Activated T-cell treated with anti-CD3 and anti-CD28 coated beads for 4 hours (primary cell): Measurements from ENCODE around the gene SCN3B.
"Not testable (repeated sequence)": the region's sequence is repeated elsewhere in the genome, so short reads cannot be mapped to it uniquely, and the experiment has no call there.

Source experiments
- DNase-seq: peaks from one replicate; pipeline ENCODE4 v3.0.0-alpha.2; 2020

SCN3B gene, protein sequence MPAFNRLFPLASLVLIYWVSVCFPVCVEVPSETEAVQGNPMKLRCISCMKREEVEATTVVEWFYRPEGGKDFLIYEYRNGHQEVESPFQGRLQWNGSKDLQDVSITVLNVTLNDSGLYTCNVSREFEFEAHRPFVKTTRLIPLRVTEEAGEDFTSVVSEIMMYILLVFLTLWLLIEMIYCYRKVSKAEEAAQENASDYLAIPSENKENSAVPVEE

GRCh38 chr11:123654566-123655081 is at the start of gene SCN3B:
SCN3B (minus strand) TSS chr11:123654624; CDS start chr11:123653801, 823 bp downstream.
- DNase-seq, result no peak

GRCh38 chr11:123702696-123703095 is 48.3 kb upstream of the SCN3B start:
- DNase-seq, result no peak

DNA sequence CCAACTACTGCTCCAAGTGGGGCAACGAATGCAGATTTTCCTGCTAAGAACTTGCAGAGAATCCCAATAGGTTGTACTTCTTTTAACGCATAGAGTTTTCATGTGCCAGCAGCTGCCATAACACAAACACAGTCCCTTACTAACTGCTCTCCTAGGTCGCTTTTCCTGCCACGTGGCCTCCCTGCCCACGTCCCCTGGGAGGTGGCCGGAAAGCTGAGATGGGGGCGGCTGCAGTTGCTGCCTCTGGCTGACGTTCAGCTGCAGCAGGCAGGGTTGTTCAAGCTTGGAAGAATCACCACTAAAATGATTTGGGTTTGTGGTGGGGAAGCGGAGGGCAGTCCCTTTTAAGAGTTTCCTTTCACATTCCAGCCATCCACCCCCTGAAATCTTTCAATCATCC is 47.7 kb upstream of the SCN3B start:
- DNase-seq, result no peak

DNA sequence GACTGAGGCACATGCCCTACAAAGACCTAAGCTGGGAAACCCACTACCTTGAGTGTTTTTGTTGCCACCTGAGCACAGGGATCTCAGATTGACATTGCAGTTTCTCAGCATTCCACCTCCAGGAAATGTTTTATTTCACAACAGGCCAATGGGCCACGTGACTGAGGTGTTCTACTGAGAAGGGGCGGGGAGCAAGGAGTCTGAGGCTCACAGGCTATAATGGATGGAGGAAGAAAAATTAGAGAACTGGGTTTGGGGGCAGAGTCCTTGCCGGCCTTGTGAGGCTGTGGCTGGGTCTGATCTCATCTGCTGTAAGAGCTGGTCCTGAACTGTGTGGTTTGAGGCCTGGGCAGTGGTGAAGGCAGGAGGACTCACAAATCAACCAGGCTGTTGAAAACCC is 46.3 kb upstream of the SCN3B start:
- DNase-seq, result no peak

GRCh38 chr11:123698546-123699127 is 44.2 kb upstream of the SCN3B start:
- DNase-seq, result no peak

GRCh38 chr11:123696183-123696582 is 41.8 kb upstream of the SCN3B start:
- DNase-seq, result no peak

DNA sequence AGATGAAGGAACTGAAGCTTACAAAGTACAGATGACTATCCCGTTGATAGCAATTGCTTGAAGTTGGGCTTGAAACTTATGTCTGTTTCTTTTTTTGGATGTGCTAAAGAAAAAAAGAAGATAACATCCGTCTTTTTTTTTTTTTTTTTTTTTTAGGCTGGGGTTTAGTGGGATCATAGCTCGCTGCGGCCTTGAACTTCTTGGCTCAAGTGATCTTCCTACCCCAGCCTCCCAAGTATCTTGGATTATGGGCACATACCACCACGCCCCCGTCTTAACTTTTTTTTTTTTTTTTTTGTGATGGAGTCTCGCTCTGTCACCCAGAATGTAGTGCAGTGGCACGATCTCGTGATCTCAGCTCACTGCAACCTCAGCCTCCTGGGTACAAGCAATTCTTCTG is 40.8 kb upstream of the SCN3B start:
- no peak for DNase-seq

- DNase-seq, result no peak
These were observed 40.1 kb upstream of the SCN3B start for GRCh38 chr11:123694551-123694950.

DNA sequence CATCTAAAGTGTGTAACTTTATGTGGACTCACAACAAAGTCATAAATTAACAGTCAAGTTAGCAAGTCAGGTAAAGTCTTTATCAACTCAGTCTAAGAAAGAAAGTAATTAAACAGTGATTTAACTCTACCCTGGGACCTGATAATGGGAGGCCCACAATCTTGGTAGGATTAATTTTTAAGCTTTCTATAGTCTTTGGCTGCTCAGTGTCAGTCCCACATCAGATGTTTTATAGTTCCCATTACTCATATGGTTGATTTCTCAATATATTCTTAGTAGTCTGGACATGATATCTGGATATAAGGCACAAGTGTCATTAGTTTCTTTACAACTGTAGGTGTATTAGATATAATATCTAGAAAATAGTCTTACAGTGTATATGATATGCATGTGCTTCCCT is 38.5 kb upstream of the SCN3B start:
- no peak for DNase-seq

DNA sequence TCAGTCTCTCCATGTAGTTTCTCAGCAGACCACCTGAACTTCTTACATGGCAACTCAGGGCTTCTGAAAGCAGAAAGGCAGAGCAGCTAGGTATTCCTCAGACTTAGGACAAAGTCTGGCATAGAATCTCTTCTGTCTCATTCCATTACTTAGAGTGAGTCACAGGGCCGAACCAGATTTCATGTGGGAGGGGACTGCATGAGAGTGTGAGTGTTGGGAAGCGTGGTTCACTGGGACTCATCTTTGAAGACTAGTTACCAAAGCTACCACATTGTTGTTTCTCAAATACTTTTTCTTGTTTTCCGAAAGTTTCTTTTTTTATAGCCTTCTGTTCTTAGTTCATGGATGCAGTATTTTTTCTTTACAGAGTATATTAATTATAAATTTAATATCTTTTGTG is 36.1 kb upstream of the SCN3B start:
- DNase-seq, result no peak

DNA sequence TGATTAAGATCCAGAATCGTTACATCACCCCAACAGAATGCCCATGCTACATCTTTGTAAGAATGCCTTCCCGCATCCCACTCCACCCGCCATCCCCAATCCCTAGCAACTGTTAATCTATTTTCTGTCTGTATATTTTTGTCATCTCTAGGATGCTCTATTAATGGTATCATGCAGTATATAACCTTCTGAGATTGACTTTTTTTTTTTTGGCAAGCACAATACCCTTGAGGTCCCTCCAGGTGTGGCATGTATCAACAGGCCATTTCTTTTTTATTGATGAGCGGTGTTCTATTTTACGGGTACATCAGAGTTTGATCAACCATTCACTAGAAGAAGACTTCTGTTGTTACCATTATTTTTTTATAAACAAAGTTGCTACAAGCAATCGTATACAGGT is 30.2 kb upstream of the SCN3B start:
- DNase-seq, result no peak

- DNase-seq, result no peak
These were observed 29.2 kb upstream of the SCN3B start for GRCh38 chr11:123683428-123684170.

DNA sequence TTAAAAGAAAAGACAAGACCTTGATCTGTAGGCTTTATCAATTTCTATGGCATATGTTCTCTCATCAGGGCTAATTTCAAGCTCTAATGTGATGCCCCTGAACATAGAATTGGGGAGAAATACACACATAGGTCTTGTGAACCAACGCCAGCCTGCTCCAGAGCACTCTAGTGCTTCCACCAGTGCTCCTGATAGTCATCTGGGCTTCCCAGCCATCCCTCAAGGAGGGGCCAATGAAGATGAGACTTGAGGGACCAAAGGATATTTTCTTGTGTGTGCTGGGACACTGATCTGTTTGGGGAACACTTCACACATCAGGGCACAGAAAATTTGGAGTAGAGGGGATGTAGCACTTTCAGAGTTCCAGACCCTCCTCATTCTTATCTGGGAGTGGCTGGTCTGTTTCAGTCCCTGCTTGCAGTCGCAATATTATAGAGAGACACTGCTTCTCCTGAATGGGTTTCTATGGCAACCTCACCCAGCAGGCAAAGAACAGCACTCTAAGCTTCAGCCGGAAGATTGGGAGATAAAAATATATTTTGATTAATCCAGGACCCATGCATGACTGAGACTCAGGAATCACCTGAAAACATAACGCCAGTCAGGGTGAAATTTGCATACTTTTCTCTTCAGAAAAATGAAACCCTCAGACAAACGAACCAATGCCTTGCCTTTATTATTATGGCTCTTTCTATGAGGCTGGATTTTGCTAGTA is 28.4 kb upstream of the SCN3B start:
- DNase-seq, result no peak

GRCh38 chr11:123681030-123681429 is 26.6 kb upstream of the SCN3B start:
- no peak for DNase-seq

GRCh38 chr11:123678246-123678645 is 23.8 kb upstream of the SCN3B start:
- no peak for DNase-seq

DNA sequence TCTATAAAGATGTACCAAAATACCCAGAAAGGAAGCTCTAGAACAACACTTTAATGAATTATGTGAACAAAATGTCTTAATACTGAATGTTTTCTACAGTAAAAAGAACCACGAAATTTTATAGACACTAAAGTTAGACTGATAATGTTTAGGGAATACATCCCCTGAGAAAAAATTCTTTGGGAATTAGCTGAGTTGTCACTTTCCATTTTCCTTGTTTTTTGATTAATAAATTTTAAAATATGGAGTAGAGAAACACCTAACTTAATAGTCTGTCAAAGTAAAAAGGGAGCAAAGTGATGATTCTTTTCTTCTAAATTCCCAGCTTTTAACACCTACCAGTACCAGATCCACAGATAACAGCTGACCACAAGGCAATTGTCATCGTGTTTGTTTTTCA is 23.1 kb upstream of the SCN3B start:
- DNase-seq, result no peak

- DNase-seq, result no peak
These were observed 19.9 kb upstream of the SCN3B start for GRCh38 chr11:123674297-123674696.

GRCh38 chr11:123672568-123672967 is 18.1 kb upstream of the SCN3B start:
- DNase-seq, result no peak

- no peak for DNase-seq
These were observed 17.1 kb upstream of the SCN3B start for GRCh38 chr11:123671534-123671933.

- DNase-seq, result no peak
These were observed 15.7 kb upstream of the SCN3B start for GRCh38 chr11:123670081-123670480.

GRCh38 chr11:123665306-123665705 is 10.9 kb upstream of the SCN3B start:
- no peak for DNase-seq

- DNase-seq, result not testable (repeated sequence)
These were observed 5.5 kb upstream of the SCN3B start for GRCh38 chr11:123659965-123660364.

DNA sequence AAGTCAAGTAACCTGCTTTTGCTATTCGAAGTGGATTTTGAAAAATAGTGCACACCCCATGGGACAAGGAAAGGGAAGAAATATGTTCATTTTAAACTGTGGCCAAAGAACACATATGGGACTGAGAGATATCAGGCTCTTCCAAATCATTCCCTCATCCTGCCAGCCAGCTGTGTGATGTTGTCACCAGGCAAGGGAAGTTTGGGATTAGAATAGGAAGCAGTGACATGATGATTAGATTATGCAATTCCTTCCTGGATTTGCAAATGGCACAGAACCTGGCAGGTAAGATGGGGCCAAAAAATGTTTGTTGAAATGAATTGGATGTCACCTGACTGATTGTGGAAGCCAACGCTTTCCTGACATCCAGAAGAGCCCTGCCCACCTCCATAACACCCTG is 4.9 kb upstream of the SCN3B start:
- DNase-seq, result no peak
